GM11168 (cell line): ENCODE results near the gene TBC1D10B.
"Not testable (repeated sequence)": the region's sequence is repeated elsewhere in the genome, so short reads cannot be mapped to it uniquely, and the experiment has no call there.

ENCODE experiments used
- in situ Hi-C: fragments of 300-500 bp; cut with MboI; formaldehyde crosslinking; loops from one replicate; pipeline ENCODE4 v1.12.0; 2022; ENCODE audit warnings: low sequenced_read_pairs; ENCODE audit not compliant: unreplicated experiment

The TBC1D10B gene

GRCh38 chr16:30348929-30349328, 21.4 kb downstream of the TBC1D10B start:
- in situ Hi-C loops = no loop called here

GRCh38 chr16:30348113-30348512, 22.2 kb downstream of the TBC1D10B start:
- in situ Hi-C loops = no loop called here

GRCh38 chr16:30346286-30346685, 24.0 kb downstream of the TBC1D10B start:
- in situ Hi-C loops = no loop called here

- in situ Hi-C loops = not testable (repeated sequence)
Observed at GRCh38 chr16:30343491-30343820, 26.8 kb downstream of the TBC1D10B start.

DNA sequence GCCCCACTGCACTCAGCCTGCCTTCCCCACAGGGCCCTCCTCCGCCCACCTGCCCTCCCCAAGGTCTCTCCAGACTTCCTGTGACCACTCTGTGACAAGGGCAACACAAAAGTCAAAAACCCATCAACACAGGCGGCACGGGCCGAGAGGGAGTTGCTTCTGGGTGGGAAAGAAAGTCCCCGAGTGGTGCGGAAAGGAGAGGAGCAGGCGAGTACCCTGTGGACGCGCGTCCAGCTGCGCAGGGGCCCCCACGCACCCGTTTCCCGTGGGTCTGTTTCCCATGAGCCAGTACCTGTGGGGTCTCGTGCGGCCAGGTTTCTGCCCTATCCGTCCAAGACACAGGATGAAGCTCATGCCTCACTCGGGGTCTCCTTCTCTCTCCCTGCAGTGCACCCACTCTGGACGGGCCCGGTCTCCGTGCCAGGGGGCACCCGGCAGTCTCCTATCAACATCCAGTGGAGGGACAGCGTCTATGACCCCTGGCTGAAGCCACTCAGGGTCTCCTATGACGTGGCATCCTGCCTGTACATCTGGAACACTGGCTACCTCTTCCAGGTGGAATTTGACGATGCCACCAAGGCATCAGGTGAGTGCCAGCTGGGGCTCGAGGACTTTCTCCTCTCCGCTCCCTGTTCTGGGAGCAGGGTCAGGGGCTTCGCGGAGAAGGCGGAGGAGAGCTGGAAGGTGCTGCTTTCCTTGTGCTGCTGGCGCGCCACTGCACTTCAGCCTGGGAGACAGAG, 27.4 kb downstream of the TBC1D10B start:
- in situ Hi-C loops = no loop called here

DNA sequence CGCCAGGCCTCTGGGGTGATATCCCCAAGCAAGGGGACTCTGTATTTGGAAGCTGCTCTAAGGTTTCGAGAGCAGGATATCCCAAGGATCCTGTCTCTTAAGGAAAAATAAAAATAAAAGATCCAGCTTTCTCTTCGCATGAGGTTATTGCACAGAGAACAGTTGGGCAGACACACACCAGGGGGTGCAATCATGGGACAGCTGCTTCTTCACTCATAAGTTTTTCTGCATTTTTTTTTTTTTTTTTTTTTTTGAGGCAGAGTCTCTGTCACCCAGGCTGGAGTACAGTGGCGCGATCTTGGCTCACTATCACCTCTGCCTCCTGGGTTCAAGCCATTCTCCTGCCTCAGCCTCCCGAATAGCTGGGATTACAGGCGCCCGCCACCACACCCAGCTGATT, 28.3 kb downstream of the TBC1D10B start:
- in situ Hi-C loops = not testable (repeated sequence)

DNA sequence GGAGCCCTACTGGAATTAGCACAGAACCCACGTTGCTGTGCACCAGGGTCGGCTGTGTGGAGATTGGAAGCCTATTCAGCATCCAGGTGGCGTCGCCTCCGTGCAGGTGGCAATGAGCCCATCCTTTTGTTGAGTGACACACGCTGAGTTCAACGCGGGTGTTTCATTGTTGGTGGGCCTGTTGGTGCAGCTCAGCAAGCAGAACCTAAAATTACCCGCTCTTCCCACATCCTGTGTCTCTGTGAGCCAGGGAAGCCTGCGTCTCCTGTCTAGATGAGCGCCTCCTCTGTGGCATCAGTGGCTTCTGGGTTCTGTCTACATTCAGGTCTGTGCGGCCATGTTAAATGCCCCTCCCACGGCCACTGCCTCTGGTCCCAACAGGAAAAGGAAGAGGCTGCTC, 29.7 kb downstream of the TBC1D10B start:
- in situ Hi-C loops = no loop called here

- in situ Hi-C loops = not testable (repeated sequence)
Observed at GRCh38 chr16:30338715-30339114, 31.6 kb downstream of the TBC1D10B start.

DNA sequence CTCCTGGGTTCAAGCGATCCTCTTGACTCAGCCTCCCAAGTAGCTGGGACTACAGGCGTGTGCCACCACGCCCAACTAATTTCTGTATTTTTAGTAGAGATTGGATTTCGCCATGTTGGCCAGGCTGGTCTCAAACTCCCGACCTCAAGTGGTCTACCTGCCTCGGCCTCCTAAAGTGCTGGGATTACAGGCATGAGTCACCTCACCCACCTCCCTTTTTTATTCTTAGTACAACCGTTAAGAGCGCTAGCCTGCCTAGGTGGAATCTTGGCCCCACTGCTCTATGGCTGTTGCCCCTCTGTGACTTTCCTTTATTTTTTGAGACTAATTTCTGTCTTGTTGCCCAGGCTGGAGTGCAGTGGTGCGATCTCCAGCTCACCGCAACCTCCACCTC, 32.3 kb downstream of the TBC1D10B start:
- in situ Hi-C loops = not testable (repeated sequence)

- in situ Hi-C loops = no loop called here
Observed at GRCh38 chr16:30335598-30336474, 34.5 kb downstream of the TBC1D10B start.

GRCh38 chr16:30335028-30335597, 35.2 kb downstream of the TBC1D10B start:
- in situ Hi-C loops = not testable (repeated sequence)

DNA sequence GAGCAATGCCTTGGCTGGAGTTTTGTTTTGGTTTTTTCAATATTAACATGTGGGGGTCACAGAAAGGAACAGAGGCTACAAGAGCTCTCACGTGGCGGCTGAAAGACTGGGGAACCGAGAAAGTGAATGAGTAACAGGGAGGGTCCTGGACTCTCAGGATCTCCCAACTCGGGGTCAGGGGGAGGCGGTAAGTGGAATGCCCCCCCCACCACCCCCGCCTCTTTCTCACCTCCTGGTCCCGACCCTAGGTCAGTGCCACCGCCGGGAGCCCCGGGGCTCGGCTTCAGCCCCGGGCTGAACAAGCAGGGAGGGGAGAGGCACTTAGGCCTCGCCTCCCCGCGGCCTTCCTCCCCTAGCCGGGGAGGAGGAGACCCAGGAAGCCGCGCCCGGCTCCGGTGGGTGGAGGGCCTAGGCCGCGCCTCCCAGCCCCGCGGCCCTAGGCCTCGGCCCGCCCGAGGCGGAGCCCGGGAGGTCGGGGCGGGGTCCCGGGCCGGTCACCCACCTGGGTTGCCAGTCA, 35.8 kb downstream of the TBC1D10B start:
- in situ Hi-C loops = not testable (repeated sequence)

DNA sequence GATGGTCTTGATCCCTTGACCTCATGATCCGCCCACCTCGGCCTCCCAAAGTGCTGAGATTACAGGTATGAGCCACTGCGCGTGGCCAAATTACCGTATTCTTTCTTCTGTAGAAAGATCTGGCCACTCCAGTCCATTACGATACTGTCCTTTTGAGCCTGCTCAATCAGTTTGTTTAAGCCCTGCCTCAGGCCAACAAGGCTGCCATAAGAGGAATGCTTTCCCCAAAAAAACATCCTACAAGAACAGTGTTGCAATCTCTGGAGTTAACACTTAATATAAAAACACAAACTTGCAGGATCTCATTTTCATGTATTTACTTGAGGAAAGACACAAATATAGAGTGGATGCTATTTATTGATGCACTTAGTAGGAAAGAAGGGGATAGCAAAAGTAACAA, 46.1 kb downstream of the TBC1D10B start:
- in situ Hi-C loops = loop anchor here (5.0 kb wide), 1 partner anchor 742 kb away; no protein-coding TSS in a partner anchor

- in situ Hi-C loops = not testable (repeated sequence)
Observed at GRCh38 chr16:30318647-30319046, 51.6 kb downstream of the TBC1D10B start.

- in situ Hi-C loops = not testable (repeated sequence)
Observed at GRCh38 chr16:30310937-30311336, 59.4 kb downstream of the TBC1D10B start.

GRCh38 chr16:30309255-30309654, 61.0 kb downstream of the TBC1D10B start:
- in situ Hi-C loops = not testable (repeated sequence)
